ENCODE data around the gene CCDC9B.

The CCDC9B gene

DNA sequence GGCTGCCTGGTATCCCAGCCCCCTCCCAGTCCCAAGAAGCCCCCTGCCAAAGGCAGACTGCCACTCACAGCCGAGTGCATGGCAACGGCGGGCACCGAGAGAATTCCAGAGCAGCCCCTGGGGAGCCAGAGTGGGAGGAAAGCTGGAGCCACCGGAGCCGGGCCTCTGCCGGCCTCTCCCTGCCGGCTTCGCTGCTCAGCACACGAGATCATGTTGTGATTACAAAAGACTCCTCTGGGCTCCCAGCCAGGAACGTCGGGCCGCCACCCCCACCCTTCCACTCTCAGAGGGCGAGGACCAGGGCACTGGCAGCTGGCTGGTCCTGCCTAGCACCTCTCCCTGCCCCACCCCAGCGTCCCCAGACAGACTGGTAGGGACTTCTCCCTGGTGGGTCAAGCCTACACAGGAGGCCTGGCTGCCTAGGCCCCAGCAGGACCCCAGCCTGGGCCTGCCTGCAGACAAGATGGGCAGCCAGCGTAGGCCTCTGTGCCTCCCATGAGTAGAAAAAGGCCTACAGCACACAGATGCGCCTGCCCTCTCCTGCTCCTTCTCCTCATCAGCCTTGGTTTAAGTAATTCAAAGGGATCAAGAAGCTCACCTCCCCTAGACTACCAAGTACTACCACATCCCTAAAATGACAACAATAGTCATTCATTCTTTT lies at the start of gene CCDC9B:
Gene CCDC9B, minus strand, starts transcription at position 200 of the 661 bp plus-strand sequence. Its CDS starts 120 bp downstream, at position 80.
- DNase-seq, result no peak

DNA sequence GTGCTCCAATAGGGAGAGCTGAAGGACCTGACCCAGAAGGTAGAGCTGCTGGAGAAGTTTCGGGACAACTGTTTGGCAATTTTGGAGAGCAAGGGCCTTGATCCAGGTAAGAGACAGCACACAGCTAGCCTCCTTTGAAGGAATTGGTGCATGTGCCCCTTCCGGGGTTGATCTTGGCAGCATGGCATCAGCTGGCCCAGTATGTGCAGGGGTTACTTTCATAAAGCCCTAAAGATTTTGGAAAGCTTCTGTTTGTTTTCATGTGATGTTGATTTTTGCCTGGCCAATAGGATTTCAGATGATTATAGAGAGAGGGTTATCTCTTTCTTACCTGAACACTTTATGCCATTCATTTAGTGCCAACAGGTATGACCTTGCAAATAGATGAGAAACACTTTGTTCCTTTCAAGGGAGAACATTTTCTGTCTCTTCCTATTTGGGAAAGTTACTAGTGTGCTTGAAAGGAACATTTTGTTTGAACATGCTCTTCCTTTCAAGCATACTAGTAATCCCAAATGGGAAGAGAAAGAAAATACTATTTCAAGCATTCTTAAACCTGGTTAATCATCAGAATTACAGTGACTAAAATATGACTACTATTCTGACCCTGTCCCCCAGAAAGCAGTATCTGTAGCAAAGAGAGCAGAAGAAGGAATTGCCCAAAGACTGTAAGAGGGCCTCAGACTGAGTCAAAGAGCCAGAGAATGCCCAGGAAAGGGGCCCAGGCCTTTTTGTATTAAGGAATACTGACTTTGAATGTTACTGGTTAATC lies 49.3 kb upstream of the CCDC9B start:
- no peak for DNase-seq

DNA sequence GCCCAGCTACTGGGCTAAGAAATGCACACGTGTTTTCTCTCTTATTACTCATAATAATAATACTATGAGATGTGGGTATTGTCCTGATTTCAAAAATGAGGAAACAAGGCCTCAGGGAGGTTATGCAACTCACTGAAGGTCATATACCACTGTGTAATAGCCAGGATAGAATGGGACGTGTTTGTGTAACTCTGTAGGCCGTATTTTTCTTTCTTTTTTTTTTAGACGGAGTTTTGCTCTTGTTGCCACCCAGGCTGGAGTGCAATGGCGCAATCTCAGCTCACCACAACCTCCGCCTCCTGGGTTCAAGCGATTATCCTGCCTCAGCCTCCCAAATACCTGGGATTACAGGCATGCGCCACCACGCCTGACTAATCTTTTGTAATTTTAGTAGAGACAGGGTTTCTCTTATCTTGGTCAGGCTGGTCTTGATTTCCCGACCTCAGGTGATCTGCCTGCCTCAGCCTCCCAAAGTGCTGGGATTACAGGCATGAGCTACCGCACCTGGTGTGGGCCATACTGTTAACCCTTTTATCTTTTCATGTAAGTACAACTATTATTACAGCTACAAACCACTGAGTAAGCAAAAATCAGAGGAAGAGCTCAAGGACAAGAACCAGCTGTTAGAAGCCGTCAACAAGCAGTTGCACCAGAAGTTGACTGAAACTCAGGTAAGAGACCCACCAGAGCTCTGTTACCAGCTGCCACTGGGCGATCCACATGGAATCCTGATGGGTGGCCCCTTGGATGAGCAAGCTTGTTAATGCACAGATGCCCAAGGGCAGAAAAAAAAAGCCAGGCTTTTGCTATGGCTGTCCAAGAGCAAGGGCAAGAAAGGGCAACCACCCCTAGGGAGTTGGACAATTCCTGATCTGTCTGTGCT lies 48.4 kb upstream of the CCDC9B start:
- no peak for DNase-seq

DNA sequence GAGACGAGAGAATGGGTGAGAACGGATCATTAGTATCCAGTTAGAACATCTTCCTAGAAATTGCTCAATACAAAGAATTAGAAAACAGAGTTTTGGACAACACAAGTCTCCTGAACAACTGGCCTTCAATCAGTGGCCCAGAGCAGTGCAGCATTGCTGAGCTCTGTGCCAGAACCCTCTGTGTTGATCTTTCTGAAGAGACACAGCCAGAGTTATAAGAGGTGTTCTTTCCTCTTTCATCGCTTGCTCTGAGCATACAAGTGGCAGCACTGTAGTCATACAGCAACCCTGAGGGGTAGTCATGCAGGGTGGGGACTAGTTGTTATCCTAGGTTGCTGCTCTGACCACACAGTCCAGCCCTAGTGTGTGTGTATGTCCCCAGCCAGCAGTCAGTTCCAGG lies 45.7 kb upstream of the CCDC9B start:
- DNase-seq, result no peak

DNA sequence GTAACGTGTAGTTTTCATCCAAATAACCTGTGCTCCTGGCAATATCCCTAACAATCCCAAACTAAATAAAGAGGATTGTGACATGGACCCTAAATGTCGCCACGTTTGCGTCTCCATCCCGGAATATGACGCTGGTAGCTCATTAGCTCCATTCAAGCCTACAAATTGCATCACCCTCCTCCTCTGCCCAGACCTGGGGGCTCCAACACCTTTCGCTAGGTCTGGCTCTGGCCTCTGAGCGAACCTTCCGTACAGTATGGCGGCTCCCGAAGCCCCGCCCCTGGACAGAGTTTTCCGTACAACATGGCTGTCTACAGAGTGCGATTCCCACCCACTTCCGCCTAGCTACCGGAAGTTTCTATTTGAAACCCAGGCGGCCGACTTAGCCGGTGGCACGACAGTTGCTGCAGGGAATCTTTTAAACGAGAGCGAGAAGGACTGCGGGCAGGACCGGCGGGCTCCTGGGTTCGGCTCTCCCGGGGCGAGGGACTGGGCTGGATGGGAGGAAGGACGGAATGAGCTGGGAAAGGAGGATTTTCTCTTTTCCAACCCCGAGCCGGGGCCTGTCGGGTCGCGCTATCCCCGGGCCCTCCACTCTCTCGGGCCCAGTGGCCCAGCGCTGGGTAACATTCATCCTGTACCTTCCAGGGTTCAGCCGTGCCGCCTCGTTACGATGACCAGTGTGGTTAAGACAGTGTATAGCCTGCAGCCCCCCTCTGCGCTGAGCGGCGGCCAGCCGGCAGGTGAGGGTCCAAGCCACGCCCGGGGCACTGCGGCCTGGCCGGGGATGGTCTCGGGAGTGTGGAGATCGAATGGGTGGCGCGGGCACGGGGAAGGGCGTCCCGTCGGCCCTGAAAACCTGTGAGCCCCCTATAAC lies 42.1 kb upstream of the CCDC9B start, which contains the start of gene KNSTRN:
Gene KNSTRN, plus strand, starts transcription at position 142 of the 877 bp plus-strand sequence. Its CDS starts 115 bp downstream, at position 257.
- DNase-seq, result peak; percentile 81

DNA sequence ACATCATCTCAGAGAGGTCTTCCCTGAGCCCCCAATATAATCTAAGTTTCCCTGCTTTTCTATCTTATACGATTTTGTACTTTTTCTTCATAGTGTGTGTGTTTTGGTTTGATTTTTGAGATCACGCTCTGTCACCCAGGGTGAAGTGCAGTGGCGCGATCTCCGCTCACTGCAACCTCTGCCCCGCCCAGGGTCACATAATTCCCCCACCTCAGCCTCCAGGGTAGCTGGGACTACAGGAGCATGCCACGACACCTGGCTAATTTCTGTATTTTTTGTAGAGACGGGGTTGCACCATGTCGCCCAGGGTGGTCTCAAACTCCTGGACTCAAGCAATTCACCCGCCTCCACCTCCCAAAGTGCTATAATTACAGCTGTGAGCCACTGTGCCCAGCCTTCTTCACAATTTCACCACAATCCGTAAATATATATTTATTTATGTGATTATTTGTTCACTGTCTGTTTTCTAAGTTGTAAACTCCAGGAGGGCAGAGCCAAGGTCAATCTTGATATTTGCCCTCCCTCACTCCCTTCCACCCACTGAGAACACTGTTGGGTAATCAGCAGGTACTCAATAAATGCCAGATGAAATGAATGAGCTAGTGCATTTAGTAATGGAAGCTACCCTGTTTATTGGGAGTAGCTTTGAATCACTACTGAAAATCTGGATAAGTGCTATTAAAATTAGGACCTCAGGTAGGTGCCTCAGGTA lies 41.2 kb upstream of the CCDC9B start:
- no peak for DNase-seq

DNA sequence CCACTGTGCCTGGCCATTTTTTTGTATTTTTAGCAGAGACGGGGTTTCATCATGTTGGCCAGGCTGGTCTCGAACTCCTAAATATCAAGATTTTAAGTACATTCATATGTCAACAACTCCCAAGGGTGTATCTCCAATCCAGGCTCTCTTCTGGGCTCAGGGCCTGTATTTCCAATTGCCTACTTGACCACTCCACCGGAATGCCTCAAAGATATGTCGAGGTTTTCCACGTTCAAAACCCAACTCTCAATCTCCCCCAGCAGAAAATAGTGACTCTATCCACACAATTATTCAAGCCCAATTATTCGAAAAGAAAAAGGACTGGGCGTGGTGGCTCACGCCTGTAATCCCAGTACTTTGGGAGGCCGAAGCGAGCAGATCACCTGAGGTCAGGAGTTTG lies 39.9 kb upstream of the CCDC9B start:
- DNase-seq, result no peak

DNA sequence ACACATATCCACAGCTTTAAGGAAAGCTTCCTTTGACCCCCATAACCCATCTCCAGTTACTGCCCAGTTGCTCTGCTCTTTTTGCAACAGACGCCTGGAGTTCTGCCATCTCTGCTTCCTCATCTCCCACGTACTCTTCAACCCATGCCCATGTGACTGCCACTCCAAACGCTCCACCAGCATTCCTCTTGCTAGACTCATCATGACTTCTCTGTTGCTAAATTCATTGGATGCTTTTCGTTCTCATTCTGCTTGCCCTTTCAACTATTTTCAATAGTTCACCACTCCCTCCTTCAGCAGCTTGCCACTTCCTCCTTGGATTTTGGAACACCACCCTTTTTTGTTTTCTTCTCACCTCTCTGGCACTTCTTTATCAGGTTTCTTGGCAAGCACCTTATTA lies 39.1 kb upstream of the CCDC9B start:
- no peak for DNase-seq

DNA sequence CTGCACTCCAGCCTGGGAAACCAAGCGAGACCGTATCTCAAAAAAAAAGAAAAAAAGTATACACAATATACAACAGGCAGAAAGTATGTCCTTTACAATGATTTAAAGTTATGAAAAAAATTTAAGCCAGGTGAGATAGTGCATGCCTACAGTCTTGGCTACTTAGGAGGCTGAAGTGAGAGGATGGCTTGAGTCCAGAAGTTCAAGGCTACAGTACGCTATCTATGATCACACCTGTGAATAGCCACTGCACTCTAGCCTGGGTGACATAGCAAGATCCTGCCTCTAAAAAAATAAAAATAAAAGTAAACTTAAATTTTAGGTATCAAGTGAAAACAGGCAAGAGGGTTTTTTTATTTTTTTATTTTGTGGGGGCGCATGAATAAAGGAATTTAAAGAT lies 38.6 kb upstream of the CCDC9B start:
- DNase-seq, result no peak

DNA sequence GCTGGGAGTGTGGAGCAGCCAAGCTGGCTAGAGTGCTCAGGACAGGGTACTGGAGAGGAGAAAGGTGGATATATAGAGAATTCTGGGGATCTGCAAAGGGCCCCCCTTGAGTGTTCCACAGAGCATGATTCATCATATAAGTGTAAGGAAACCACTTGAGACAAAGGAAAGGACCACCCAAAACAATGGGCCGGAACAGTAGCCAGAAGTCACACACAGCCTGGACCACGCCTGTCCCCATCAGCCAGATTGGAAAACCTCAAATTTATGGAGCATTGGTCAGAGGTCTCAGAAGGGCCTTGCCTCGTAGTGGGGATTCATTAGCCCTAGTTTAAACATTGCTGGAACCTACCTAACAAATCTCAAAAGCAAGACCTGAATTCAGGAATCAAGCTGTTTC lies 36.9 kb upstream of the CCDC9B start:
- DNase-seq, result no peak

DNA sequence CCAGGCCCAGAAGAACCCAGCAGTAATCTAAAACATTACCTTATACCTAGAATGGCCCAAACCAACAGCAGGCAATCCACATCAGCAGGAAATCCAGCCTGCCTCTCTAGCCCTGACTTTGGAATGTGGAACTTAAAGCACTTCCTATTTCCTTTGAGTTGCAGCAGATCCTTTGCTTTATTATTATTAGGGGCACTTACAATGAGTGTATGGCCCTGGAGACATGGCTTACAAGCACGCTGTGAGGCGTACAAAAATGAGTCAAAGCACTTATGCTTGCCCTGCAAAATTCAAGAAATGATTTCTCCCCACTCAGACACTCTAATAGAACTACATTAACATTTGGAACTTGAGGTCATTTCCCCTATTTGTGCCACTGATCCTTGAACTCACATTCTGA lies 32.2 kb upstream of the CCDC9B start:
- no peak for DNase-seq

DNA sequence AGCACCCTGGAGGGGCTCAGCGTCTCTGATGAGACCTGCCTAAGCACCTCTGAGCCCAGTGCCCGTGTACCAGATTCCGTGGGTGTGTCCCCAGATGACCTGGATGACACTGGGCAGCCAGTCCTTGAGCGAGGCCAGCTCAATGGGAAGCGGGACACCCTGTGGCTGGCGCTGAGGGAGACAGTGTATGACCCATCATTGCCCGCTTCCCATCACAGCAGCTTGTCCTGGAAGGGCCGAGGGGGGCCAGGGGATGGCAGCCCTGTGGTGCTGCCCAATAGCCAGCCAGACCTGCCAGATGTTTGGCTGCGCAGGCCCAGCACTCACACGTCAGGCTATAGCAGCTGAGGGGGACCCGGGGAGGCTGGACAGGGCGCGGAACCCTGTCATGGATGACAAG lies 29.2 kb upstream of the CCDC9B start:
- DNase-seq, result no peak

DNA sequence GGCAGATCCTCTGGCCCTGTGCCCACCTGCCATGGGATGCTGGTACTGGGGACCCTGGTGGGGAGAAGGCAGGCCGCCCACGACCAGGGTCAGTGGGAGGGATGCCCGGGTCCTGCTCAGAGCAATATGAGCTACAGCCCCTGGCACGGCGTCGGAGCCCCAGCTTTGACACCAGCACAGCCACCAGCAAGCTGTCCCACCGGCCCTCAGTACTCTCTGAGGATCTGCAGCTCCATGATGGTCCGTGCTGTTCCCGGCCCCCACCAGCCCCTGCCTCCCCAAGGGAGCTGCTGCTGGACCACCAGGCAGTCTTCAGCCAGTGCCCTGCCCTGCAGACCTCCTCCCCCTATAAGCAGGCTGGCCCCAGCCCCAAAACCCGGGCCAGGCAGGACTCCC lies 28.7 kb upstream of the CCDC9B start:
- no peak for DNase-seq

DNA sequence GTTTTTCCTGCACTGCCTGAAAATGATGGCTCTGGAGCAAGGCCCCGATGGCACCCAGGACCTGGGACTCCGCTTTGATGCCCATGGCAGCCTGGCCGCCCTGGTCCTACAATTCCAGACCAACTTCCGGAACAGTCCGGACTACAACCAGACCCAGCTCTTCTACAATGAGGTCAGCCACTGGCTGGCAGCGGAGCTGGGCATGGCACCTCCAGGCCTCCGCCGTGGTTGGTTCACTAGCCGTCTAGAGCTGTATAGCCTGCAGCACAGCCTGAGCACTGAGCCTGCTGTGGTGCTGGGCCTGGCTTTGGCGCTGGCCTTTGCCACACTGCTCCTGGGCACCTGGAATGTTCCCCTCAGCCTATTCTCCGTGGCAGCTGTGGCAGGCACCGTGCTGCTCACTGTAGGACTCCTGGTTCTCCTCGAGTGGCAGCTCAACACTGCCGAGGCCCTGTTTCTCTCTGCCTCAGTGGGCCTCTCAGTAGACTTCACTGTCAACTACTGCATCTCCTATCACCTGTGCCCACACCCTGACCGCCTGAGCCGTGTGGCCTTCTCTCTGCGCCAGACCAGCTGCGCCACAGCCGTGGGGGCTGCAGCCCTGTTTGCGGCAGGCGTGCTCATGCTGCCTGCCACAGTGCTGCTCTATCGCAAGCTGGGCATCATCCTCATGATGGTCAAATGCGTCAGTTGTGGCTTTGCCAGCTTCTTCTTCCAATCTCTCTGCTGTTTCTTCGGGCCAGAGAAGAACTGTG lies 28.2 kb upstream of the CCDC9B start:
- DNase-seq, result no peak

DNA sequence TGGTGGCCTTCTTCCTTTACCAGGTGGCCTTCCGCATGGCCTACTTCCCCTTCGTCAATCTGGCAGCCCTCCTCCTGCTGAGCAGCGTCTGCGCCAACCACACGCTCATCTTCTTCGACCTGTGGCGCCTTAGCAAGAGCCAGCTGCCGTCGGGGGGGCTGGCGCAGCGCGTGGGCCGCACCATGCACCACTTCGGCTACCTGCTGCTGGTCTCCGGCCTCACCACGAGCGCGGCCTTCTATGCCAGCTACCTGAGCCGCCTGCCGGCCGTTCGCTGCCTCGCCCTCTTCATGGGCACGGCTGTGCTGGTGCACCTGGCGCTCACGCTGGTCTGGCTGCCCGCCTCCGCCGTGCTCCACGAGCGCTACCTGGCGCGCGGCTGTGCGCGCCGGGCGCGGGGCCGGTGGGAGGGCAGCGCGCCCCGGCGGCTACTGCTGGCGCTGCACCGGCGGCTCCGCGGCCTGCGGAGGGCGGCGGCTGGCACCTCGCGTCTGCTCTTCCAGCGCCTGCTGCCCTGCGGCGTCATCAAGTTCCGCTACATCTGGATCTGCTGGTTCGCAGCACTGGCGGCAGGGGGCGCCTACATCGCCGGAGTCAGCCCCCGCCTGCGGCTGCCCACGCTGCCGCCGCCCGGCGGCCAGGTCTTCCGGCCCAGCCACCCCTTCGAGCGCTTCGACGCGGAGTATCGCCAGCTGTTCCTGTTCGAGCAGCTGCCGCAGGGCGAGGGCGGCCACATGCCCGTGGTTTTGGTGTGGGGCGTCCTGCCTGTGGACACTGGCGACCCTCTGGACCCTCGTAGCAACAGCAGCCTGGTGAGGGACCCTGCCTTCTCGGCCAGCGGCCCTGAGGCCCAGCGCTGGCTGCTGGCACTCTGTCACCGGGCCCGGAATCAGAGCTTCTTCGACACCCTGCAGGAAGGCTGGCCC lies 27.2 kb upstream of the CCDC9B start:
- peak; percentile 50 for DNase-seq

DNA sequence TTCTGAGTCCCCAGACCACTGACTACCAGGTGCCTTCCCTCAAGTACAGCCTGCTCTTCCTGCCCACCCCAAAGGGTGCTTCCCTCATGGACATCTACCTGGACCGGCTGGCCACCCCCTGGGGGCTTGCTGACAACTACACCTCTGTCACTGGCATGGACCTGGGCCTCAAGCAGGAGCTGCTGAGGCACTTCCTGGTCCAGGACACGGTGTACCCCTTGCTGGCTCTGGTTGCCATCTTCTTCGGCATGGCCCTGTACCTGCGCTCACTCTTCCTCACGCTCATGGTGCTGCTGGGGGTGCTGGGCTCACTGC lies 26.6 kb upstream of the CCDC9B start:
- DNase-seq, result no peak

DNA sequence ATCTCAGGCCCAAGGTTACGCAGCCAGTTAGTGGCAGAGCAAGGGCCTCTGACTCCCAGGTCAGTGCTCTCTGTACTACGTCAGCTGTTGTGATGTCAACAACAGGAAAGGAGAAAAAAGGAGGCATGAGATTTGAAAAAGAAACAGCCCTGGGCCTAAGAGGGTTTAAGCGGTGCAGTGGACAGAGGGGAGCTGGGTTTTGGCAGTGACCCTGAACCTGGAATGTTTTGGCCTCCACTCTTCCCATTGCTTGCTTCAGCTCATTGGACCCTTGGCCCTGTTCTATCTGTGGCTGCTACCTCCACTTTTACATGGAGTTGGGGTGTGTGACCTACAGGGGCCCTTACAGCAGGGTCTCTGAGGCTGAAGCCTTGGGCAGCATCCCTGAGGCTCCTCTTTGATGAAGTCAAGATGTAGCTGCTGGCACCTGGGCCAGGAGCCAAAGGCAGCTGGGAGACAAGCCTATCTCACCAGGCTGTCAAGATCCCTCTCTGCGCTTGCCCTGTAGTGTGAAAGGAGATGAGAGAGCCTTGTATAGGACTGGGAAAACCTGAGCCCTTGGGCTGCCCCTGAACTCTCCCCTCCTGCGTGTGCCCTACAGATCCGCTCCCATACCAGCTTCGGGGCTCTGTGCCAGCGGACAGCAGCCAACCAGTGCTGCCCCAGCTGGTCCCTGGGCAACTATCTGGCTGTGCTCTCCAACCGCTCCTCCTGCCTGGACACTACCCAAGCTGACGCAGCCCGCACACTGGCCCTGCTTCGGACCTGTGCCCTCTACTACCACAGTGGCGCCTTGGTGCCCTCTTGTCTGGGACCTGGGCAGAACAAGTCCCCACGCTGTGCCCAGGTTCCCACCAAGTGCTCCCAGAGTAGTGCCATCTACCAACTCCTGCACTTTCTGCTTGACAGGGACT lies 26.0 kb upstream of the CCDC9B start:
- DNase-seq, result no peak

DNA sequence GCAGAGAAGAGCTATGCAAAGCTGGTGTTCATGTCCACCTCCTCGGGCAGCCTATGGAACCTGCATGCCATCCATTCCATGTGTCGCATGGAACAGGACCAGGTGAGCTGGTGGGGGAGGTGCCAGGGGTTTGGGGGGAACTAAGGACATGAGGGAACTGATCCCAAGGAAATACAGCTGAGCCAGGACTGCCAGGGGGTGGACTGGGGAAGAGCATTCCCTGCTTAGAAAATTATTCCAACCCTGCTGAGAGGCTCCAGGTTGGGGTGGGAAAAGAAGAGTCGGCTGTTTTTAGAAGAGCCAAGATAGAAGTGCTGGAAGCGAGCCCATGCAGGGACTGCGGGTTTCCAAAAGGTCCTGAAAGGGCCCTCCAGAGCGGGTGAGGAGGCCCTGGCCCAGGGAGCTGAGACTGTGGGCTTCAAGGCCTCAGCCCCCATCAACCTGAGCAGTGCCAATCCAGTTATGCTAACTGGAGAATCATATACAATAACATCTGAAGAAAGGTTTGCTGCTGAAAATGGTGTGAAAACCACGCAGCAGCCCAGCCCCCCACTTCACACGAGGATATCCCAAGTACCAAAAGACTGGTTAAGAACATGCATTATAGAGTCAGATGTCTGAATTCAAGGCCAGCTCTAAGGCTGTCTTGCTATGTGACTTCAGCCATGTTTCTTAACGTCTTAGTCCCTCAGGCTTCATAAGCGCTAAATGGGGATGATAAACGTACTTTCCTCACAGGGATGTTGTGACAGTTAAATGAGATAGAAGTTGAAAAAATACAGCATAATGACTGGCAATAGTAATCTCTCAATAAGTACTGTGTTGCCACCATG lies 25.1 kb upstream of the CCDC9B start:
- DNase-seq, result no peak

All from NCI-H1048 (cell line).